HG02798 (cell line): ENCODE data around the gene SLC25A13.
"Not testable (repeated sequence)": the region's sequence is repeated elsewhere in the genome, so short reads cannot be mapped to it uniquely, and the experiment has no call there.

ENCODE experiments used
- ATAC-seq: cut with Tn5 transposase; IDR thresholded peaks from one replicate; pipeline ENCODE4 v1.9.1; 2021; ENCODE audit warnings: mild to moderate bottlenecking; ENCODE audit not compliant: unreplicated experiment, poor library complexity

Gene SLC25A13

GRCh38 chr7:96179341-96179740, 142.6 kb downstream of the SLC25A13 start:
- ATAC-seq, result no peak

GRCh38 chr7:96178581-96178980, 143.3 kb downstream of the SLC25A13 start:
- ATAC-seq, result no peak

- ATAC-seq, result no peak
These were observed 144.5 kb downstream of the SLC25A13 start for GRCh38 chr7:96177353-96177752.

GRCh38 chr7:96174812-96175211, 147.1 kb downstream of the SLC25A13 start:
- no peak for ATAC-seq

- ATAC-seq, result no peak
These were observed 148.1 kb downstream of the SLC25A13 start for GRCh38 chr7:96173781-96174180.

GRCh38 chr7:96169439-96169838, 152.5 kb downstream of the SLC25A13 start:
- ATAC-seq, result no peak

GRCh38 chr7:96167424-96167823, 154.5 kb downstream of the SLC25A13 start:
- no peak for ATAC-seq

- no peak for ATAC-seq
These were observed 160.0 kb downstream of the SLC25A13 start for GRCh38 chr7:96161897-96162296.

- ATAC-seq, result no peak
These were observed 164.0 kb downstream of the SLC25A13 start for GRCh38 chr7:96157856-96158255.

GRCh38 chr7:96154506-96154905, 167.4 kb downstream of the SLC25A13 start:
- ATAC-seq, result not testable (repeated sequence)

GRCh38 chr7:96152706-96153105, 169.2 kb downstream of the SLC25A13 start:
- no peak for ATAC-seq

- ATAC-seq, result no peak
These were observed 170.0 kb downstream of the SLC25A13 start for GRCh38 chr7:96151889-96152288.

GRCh38 chr7:96144260-96144526, 177.7 kb downstream of the SLC25A13 start:
- ATAC-seq, result no peak

GRCh38 chr7:96143495-96144259, 178.2 kb downstream of the SLC25A13 start:
- no peak for ATAC-seq

GRCh38 chr7:96136600-96137239, 185.2 kb downstream of the SLC25A13 start:
- ATAC-seq, result no peak

GRCh38 chr7:96135241-96135640, 186.7 kb downstream of the SLC25A13 start:
- no peak for ATAC-seq

GRCh38 chr7:96131525-96131924, 190.4 kb downstream of the SLC25A13 start:
- ATAC-seq, result no peak

- ATAC-seq, result no peak
These were observed 194.2 kb downstream of the SLC25A13 start for GRCh38 chr7:96127746-96128145.

GRCh38 chr7:96126382-96126781, 195.5 kb downstream of the SLC25A13 start:
- ATAC-seq, result no peak

- ATAC-seq, result no peak
These were observed 199.2 kb downstream of the SLC25A13 start for GRCh38 chr7:96122746-96123145.

GRCh38 chr7:96121752-96122151, 200.1 kb downstream of the SLC25A13 start:
- ATAC-seq, result no peak
